OCI-LY7 (cell line): ENCODE data around the gene SND1.

ENCODE experiments used
- CTCF ChIP-seq: fragments of 200-600 bp; sonication (generic); conservative IDR thresholded peaks from 2 replicates; pipeline ENCODE4 v1.5.1; 2014; ENCODE audit warnings: mild to moderate bottlenecking, antibody characterized with exemption, low read length, moderate library complexity, mixed read lengths
- EZH2phosphoT487 ChIP-seq: fragments of 200-600 bp; sonication (generic); IDR thresholded peaks from 2 replicates; pipeline ENCODE4 v1.6.1; 2018; ENCODE audit warnings: low read depth, borderline replicate concordance, mild to moderate bottlenecking, mixed run types, antibody characterized with exemption, low read length, moderate library complexity, mixed read lengths

- TF ChIP-seq CTCF (no peak), EZH2phosphoT487 (no peak)
Observed at GRCh38 chr7:127618775-127619174, 33.2 kb upstream of the SND1 start.
